ENCODE results near the gene ZFHX3.

Gene ZFHX3

GRCh38 chr16:72971370-72971769 lies 76.6 kb downstream of the ZFHX3 start:
- DNase-seq, result no peak

GRCh38 chr16:72970656-72971055 lies 77.3 kb downstream of the ZFHX3 start:
- DNase-seq, result no peak

GRCh38 chr16:72969812-72970211 lies 78.1 kb downstream of the ZFHX3 start:
- DNase-seq, result no peak

- DNase-seq, result peak in 1 of 2 donors; percentile 23
Measured at GRCh38 chr16:72969146-72969545, 78.8 kb downstream of the ZFHX3 start.

GRCh38 chr16:72967941-72968340 lies 80.0 kb downstream of the ZFHX3 start:
- DNase-seq, result no peak

- no peak for DNase-seq
Measured at GRCh38 chr16:72963533-72964315, 84.2 kb downstream of the ZFHX3 start.

GRCh38 chr16:72962347-72962746 lies 85.6 kb downstream of the ZFHX3 start:
- no peak for DNase-seq

- no peak for DNase-seq
Measured at GRCh38 chr16:72961863-72962262, 86.1 kb downstream of the ZFHX3 start.

- DNase-seq, result peak in 1 of 2 donors; percentile 19
Measured at GRCh38 chr16:72961115-72961832, 86.7 kb downstream of the ZFHX3 start.

GRCh38 chr16:72960101-72960500 lies 87.8 kb downstream of the ZFHX3 start:
- no peak for DNase-seq

GRCh38 chr16:72959301-72959996 lies 88.5 kb downstream of the ZFHX3 start:
- DNase-seq, result no peak

- no peak for DNase-seq
Measured at GRCh38 chr16:72958522-72959076, 89.3 kb downstream of the ZFHX3 start.

GRCh38 chr16:72957303-72958277 lies 90.3 kb downstream of the ZFHX3 start:
- no peak for DNase-seq

- no peak for DNase-seq
Measured at GRCh38 chr16:72956124-72957064, 91.5 kb downstream of the ZFHX3 start.

GRCh38 chr16:72952811-72953271 lies 95.1 kb downstream of the ZFHX3 start:
- DNase-seq, result no peak

GRCh38 chr16:72952404-72952803 lies 95.5 kb downstream of the ZFHX3 start:
- no peak for DNase-seq

- DNase-seq, result no peak
Measured at GRCh38 chr16:72951916-72952315, 96.0 kb downstream of the ZFHX3 start.

- no peak for DNase-seq
Measured at GRCh38 chr16:72950669-72951068, 97.3 kb downstream of the ZFHX3 start.

GRCh38 chr16:72948238-72948829 lies 99.6 kb downstream of the ZFHX3 start:
- no peak for DNase-seq
